Osteoblast (primary cell): Measurements from ENCODE around the gene ZBTB2. TPM values are rescaled to one million over a fixed set of nuclear protein-coding genes. Genes with fewer than 3 reads are reported as not detected.

Source experiments
- DNase-seq: peaks from one replicate; pipeline ENCODE4 v3.0.0; 2011; ENCODE audit warnings: low spot score, mixed read lengths; ENCODE audit not compliant: insufficient read length; ENCODE audit errors: missing footprints
- H2AFZ ChIP-seq: 2 replicates; pipeline ENCODE4 v1.6.0; 2011; ENCODE audit warnings: mild to moderate bottlenecking, low read length
- H3K27ac ChIP-seq: 2 replicates; pipeline ENCODE4 v1.5.1; 2011; ENCODE audit warnings: mild to moderate bottlenecking, low read depth, low read length, moderate library complexity
- H3K27me3 ChIP-seq: 2 replicates; pipeline ENCODE4 v1.6.0; 2012; ENCODE audit warnings: mild to moderate bottlenecking, control low read depth, inconsistent platforms, low read length, moderate library complexity; ENCODE audit not compliant: insufficient read depth
- H3K36me3 ChIP-seq: 2 replicates; pipeline ENCODE4 v1.5.1; 2011; ENCODE audit warnings: mild to moderate bottlenecking, low read length, control low read depth, moderate library complexity; ENCODE audit not compliant: insufficient read depth
- H3K4me1 ChIP-seq: 2 replicates; pipeline ENCODE4 v1.5.1; 2011; ENCODE audit warnings: mild to moderate bottlenecking, low read length, control low read depth, moderate library complexity; ENCODE audit not compliant: insufficient read depth
- H3K4me2 ChIP-seq: 2 replicates; pipeline ENCODE4 v1.6.0; 2011; ENCODE audit warnings: mild to moderate bottlenecking, low read length; ENCODE audit not compliant: insufficient read depth
- H3K4me3 ChIP-seq: fragments of 200-600 bp; sonication (generic); 3 replicates; pipeline ENCODE4 v1.5.1; 2012; ENCODE audit warnings: mild to moderate bottlenecking, low read length, inconsistent platforms; ENCODE audit not compliant: insufficient read depth
- H3K79me2 ChIP-seq: 2 replicates; pipeline ENCODE4 v1.6.0; 2012; ENCODE audit warnings: mild to moderate bottlenecking, low read length, control low read depth, inconsistent platforms; ENCODE audit not compliant: insufficient read depth
- H3K9me3 ChIP-seq: 2 replicates; pipeline ENCODE4 v1.5.1; 2011; ENCODE audit warnings: low read depth, low read length, control low read depth
- H4K20me1 ChIP-seq: 2 replicates; pipeline ENCODE4 v1.6.0; 2012; ENCODE audit warnings: mild to moderate bottlenecking, low read length, control low read depth; ENCODE audit not compliant: insufficient read depth
- total RNA-seq: library from RNA; depleted of rRNA; stranded (reverse); fragments of >200 nt; gene quantifications from 2 replicates; pipeline ENCODE4 v1.2.3, GENCODE V29; 2012
- TF ChIP-seq, protein P1 (sequence below): IDR thresholded peaks from 2 replicates; pipeline ENCODE4 v1.5.1; 2011; ENCODE audit warnings: mild to moderate bottlenecking, low read depth, low read length, moderate library complexity; ENCODE audit errors: extremely low read depth

ZBTB2 gene
- total RNA-seq, 1 donor: 8.7 TPM

DNA sequence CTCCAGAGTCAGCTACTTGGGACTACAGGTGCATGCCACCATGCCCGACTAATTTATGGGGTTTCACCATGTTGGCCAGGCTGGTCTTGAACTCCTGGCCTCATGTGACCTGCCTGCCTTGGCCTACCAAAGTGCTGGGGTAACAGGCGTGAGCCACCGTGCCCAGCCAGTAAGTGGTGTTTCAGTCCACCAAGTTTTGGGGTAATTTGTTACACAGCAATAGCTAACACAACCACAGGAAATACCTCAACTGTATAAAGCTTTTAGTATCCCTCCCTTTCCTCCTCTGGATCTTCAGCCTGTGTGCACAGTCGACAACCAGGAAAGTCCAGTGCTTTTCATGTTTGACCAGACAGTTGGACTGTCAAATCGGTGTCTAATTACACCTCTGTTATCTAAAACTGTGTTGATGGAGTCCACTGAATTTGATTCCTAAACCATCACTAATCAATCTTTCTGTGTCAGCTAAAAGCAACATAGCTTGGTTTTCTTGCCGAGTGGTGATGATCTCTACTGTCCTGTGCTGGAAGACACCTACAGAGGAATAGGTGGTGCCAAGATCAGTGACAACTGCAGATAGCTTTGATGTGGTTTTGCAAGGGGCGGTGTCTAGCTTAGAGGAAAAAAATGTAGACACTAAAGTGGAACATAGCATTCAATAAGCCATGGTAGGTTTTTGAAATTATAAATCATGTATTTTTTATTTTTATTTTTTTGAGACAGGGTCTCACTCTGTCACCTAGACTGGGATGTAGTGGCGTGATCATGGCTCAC lies 22.2 kb upstream of the ZBTB2 start:
- Histone ChIP-seq H3K9me3 (no peaks in the 10 kb centered on the region), H4K20me1 (no peaks in the 10 kb centered on the region), H3K4me3 (no peak overlapping the region), H3K36me3 (peaks cover 61% of the 10 kb centered on the region), H2AFZ (no peak overlapping the region), H3K79me2 (peaks cover 20% of the 10 kb centered on the region), H3K4me1 (no peaks in the 10 kb centered on the region), H3K27me3 (no peaks in the 10 kb centered on the region), H3K4me2 (no peak overlapping the region), H3K27ac (no peak overlapping the region)
- TF ChIP-seq, protein P1, sequence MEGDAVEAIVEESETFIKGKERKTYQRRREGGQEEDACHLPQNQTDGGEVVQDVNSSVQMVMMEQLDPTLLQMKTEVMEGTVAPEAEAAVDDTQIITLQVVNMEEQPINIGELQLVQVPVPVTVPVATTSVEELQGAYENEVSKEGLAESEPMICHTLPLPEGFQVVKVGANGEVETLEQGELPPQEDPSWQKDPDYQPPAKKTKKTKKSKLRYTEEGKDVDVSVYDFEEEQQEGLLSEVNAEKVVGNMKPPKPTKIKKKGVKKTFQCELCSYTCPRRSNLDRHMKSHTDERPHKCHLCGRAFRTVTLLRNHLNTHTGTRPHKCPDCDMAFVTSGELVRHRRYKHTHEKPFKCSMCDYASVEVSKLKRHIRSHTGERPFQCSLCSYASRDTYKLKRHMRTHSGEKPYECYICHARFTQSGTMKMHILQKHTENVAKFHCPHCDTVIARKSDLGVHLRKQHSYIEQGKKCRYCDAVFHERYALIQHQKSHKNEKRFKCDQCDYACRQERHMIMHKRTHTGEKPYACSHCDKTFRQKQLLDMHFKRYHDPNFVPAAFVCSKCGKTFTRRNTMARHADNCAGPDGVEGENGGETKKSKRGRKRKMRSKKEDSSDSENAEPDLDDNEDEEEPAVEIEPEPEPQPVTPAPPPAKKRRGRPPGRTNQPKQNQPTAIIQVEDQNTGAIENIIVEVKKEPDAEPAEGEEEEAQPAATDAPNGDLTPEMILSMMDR: no peak
- no peak for DNase-seq

DNA sequence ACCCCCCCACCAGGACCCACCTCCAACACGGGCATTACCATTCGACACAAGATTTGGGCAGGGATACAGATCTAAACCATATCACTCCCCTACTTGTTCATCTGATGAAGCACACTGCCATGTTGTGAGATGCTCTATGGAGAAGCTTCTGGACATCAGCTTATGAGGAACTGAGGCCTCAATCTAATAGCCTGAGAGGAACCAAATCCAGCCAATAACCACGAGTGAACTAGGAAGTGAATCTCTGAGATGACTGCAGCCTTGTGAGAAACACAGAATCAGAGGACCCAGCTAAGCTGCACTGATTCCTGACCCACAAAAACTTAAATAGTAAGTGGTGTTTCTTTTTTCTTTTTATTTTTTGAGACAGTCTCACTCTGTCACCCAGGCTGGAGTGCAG lies 21.6 kb upstream of the ZBTB2 start:
- H3K27me3 ChIP-seq: no peaks in the 10 kb centered on the region
- peaks cover 23% of the 10 kb centered on the region for H3K79me2 ChIP-seq
- H2AFZ ChIP-seq: no peak overlapping the region
- H3K27ac ChIP-seq: no peak overlapping the region
- no peak overlapping the region for H3K4me3 ChIP-seq
- no peak overlapping the region for H3K4me2 ChIP-seq
- no peaks in the 10 kb centered on the region for H3K4me1 ChIP-seq
- TF ChIP-seq, protein P1: no peak
- no peak for DNase-seq
- no peaks in the 10 kb centered on the region for H4K20me1 ChIP-seq
- H3K9me3 ChIP-seq: no peaks in the 10 kb centered on the region
- H3K36me3 ChIP-seq: peaks cover 62% of the 10 kb centered on the region

DNA sequence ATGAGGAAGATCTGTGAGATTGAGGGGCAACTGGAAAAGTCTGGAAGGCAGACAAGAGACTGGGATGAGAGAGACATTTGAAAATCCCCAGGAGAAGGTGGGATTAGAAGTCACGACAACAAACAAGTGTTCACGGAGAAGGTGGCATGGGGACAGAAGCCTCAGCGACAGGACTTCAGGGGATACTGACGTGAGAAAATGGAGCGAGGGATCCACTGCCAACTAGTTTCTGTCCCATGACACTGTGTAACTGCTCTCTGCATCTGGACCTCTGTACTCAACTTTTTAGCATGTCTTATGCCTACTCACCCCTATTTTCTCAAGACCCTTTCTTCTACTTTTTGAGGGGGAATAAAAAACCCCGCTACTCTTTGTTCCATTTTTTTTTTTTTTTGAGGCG lies 18.3 kb upstream of the ZBTB2 start:
- peaks cover 51% of the 10 kb centered on the region for H3K79me2 ChIP-seq
- DNase-seq: no peak
- TF ChIP-seq, protein P1: no peak
- peaks cover 5% of the 10 kb centered on the region for H4K20me1 ChIP-seq
- H3K4me2 ChIP-seq: no peak overlapping the region
- H3K27ac ChIP-seq: no peak overlapping the region
- no peak overlapping the region for H3K4me3 ChIP-seq
- no peak overlapping the region for H2AFZ ChIP-seq
- H3K36me3 ChIP-seq: peaks cover 57% of the 10 kb centered on the region
- H3K27me3 ChIP-seq: no peaks in the 10 kb centered on the region
- H3K4me1 ChIP-seq: no peaks in the 10 kb centered on the region
- no peaks in the 10 kb centered on the region for H3K9me3 ChIP-seq

DNA sequence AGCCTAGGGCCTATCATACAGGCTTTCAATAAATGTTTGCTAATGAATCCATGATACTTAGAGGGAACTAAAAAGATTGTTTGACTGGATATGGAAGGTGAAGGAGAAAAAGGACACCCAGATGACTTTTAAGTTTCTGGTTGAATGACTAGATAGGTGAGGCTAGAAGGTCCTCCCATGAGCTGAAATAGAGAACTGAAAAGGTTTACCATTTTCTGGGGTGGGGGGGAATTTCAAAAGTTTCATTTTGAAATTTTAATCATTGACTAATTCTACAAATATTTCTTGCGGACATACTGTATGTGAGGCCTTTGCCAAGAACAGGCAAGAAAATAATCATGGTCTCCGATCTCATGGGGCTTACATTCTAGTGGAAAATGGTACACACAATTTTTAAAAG lies 17.9 kb upstream of the ZBTB2 start:
- H3K36me3 ChIP-seq: peaks cover 57% of the 10 kb centered on the region
- H3K4me2 ChIP-seq: no peak overlapping the region
- H4K20me1 ChIP-seq: peaks cover 5% of the 10 kb centered on the region
- TF ChIP-seq, protein P1: no peak
- DNase-seq: no peak
- no peak overlapping the region for H2AFZ ChIP-seq
- H3K4me3 ChIP-seq: no peak overlapping the region
- H3K79me2 ChIP-seq: peaks cover 54% of the 10 kb centered on the region
- H3K27ac ChIP-seq: no peak overlapping the region
- H3K9me3 ChIP-seq: no peaks in the 10 kb centered on the region
- no peaks in the 10 kb centered on the region for H3K27me3 ChIP-seq
- no peaks in the 10 kb centered on the region for H3K4me1 ChIP-seq
